OCI-LY7 (cell line): Measurements from ENCODE around the gene FMN1. TPM values are rescaled to one million over a fixed set of nuclear protein-coding genes. Genes with fewer than 3 reads are reported as not detected.

Source experiments
- BruUV-seq: library from RNA; stranded (reverse); fragments of 400-500 nt; replicated peaks from 2 replicates; lab custom pipeline; 2021; lab: Mats Ljungman, UMichigan
- CTCF ChIA-PET: fragments of 300-600 bp; sonication (Branson Sonifier 250); formaldehyde crosslinking; loops from one replicate; lab custom pipeline; 2022; ENCODE audit warnings: antibody characterized with exemption; ENCODE audit not compliant: unreplicated experiment; lab: Charles Lee
- POLR2A ChIA-PET: fragments of 300-600 bp; sonication (Branson Sonifier 250); formaldehyde crosslinking; loops from one replicate; lab custom pipeline; 2022; ENCODE audit warnings: antibody characterized with exemption; lab: Charles Lee
- DNase-seq: peaks from one replicate; pipeline ENCODE4 v3.0.0-alpha.2; 2015; ENCODE audit warnings: low spot score
- H2AFZ ChIP-seq: fragments of 200-600 bp; sonication (generic), shearing (Covaris generic); 2 replicates; pipeline ENCODE4 v1.6.1; 2014; ENCODE audit warnings: mild to moderate bottlenecking, antibody characterized with exemption, low read length, moderate library complexity
- H3K27ac ChIP-seq: fragments of 200-600 bp; sonication (generic); 2 replicates; pipeline ENCODE4 v1.5.1; 2014; ENCODE audit warnings: mixed run types, low read depth, mild to moderate bottlenecking, moderate library complexity, low read length, inconsistent platforms; ENCODE audit not compliant: poor library complexity, severe bottlenecking
- H3K36me3 ChIP-seq: fragments of 200-600 bp; sonication (generic); 2 replicates; pipeline ENCODE4 v1.6.1; 2014; ENCODE audit warnings: mild to moderate bottlenecking, antibody characterized with exemption, low read length, moderate library complexity, mixed read lengths; ENCODE audit not compliant: insufficient read depth
- H3K4me1 ChIP-seq: fragments of 200-600 bp; sonication (generic); 2 replicates; pipeline ENCODE4 v1.5.1; 2014; ENCODE audit warnings: mild to moderate bottlenecking, low read length; ENCODE audit not compliant: insufficient read depth, poor library complexity, severe bottlenecking
- H3K4me2 ChIP-seq: fragments of 200-600 bp; sonication (generic); 2 replicates; pipeline ENCODE4 v1.6.1; 2014; ENCODE audit warnings: mild to moderate bottlenecking, low read length
- H3K4me3 ChIP-seq: fragments of 200-600 bp; sonication (generic); 2 replicates; pipeline ENCODE4 v1.5.1; 2014; ENCODE audit warnings: mild to moderate bottlenecking, low read depth, low read length; ENCODE audit not compliant: poor library complexity, severe bottlenecking
- H3K79me2 ChIP-seq: fragments of 200-600 bp; sonication (generic); 2 replicates; pipeline ENCODE4 v1.6.1; 2016; ENCODE audit warnings: low read depth, mild to moderate bottlenecking, low read length, moderate library complexity, mixed read lengths; ENCODE audit not compliant: insufficient read depth
- H3K9me2 ChIP-seq: fragments of 200-600 bp; sonication (generic); 2 replicates; pipeline ENCODE4 v1.6.1; 2016; ENCODE audit warnings: mild to moderate bottlenecking, low read length, mixed read lengths; ENCODE audit not compliant: insufficient read depth
- H3K9me3 ChIP-seq: fragments of 200-600 bp; sonication (generic); 2 replicates; pipeline ENCODE4 v1.6.1; 2014; ENCODE audit warnings: mild to moderate bottlenecking, mixed run types, low read length, mixed read lengths
- H4K20me1 ChIP-seq: fragments of 200-600 bp; sonication (generic); 2 replicates; pipeline ENCODE4 v1.6.1; 2014; ENCODE audit warnings: mild to moderate bottlenecking, antibody characterized with exemption, low read length, moderate library complexity, mixed read lengths; ENCODE audit not compliant: insufficient read depth
- CTCF ChIP-seq: fragments of 200-600 bp; sonication (generic); conservative IDR thresholded peaks from 2 replicates; pipeline ENCODE4 v1.5.1; 2014; ENCODE audit warnings: mild to moderate bottlenecking, antibody characterized with exemption, low read length, moderate library complexity, mixed read lengths
- EZH2phosphoT487 ChIP-seq: fragments of 200-600 bp; sonication (generic); IDR thresholded peaks from 2 replicates; pipeline ENCODE4 v1.6.1; 2018; ENCODE audit warnings: low read depth, borderline replicate concordance, mild to moderate bottlenecking, mixed run types, antibody characterized with exemption, low read length, moderate library complexity, mixed read lengths
- intact Hi-C: fragments of 100-400 bp; cut with micrococcal nuclease; formaldehyde crosslinking; loops from one replicate; pipeline ENCODE4 v1.10.0; 2022; ENCODE audit not compliant: unreplicated experiment
- total RNA-seq, 2 experiments: library from RNA; depleted of rRNA in 1 of 2; stranded (reverse); fragments of >200 nt in 1 of 2; shearing (Covaris generic) in 1 of 2; gene quantifications; 2 replicates each; pipeline ENCODE4 v1.2.3, GENCODE V29; 2014 to 2022

Gene FMN1
- total RNA-seq, 2 experiments from 2014 or later = 3.2 to 4.2 TPM

GRCh38 chr15:33183334-33183733 is 11.2 kb downstream of the FMN1 start:
- ChIA-PET CTCF (no interaction called here), POLR2A (interaction anchor here (0.5 to 1.8 kb wide), 3 partner anchors 11 to 46 kb away, joined by 3 to 10 read pairs (median 5); partner anchors contain the start of gene FMN1)
- Histone ChIP-seq H3K9me2 (no peaks in the 10 kb centered on the region), H3K27ac (no peak overlapping the region), H4K20me1 (no peaks in the 10 kb centered on the region), H2AFZ (peak overlapping the region; percentile 24; the same call in 1 of the 2 replicates), H3K4me1 (peaks cover 25% of the 10 kb centered on the region), H3K79me2 (no peaks in the 10 kb centered on the region), H3K9me3 (no peaks in the 10 kb centered on the region), H3K36me3 (no peaks in the 10 kb centered on the region), H3K4me3 (no peak overlapping the region), H3K4me2 (no peak overlapping the region)
- intact Hi-C loops = no loop called here
- TF ChIP-seq EZH2phosphoT487 (no peak), CTCF (no peak)
- no peak for DNase-seq
- BruUV-seq = no TSS peak

DNA sequence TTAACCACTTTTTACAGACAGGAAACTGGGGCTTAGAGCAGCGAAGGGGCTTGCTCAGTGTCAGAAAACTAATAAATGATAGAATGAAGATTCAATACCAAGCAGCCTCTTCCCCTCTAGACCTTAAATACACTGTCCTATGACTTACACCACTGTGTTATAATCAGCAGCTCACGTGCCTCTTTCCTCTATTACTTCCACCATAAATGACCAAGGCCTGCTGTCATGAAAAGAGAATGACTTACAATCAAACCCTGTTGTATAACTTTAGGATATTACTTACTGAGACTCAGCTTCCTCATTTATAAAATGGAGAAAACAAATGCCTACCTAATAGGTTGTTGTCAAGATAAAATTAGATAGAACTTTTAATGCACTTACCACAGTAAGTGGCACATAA is 11.6 kb downstream of the FMN1 start:
- ChIA-PET POLR2A (interaction anchor here (0.5 to 1.8 kb wide), 3 partner anchors 12 to 46 kb away, joined by 3 to 10 read pairs (median 5); partner anchors contain the start of gene FMN1), CTCF (no interaction called here)
- no peak overlapping the region for H3K4me3 ChIP-seq
- no peaks in the 10 kb centered on the region for H3K9me3 ChIP-seq
- no peaks in the 10 kb centered on the region for H4K20me1 ChIP-seq
- DNase-seq = no peak
- H3K9me2 ChIP-seq = no peaks in the 10 kb centered on the region
- BruUV-seq = no TSS peak
- H2AFZ ChIP-seq = peak overlapping the region; percentile 24; the same call in 1 of the 2 replicates
- no peaks in the 10 kb centered on the region for H3K36me3 ChIP-seq
- peaks cover 21% of the 10 kb centered on the region for H3K4me1 ChIP-seq
- no peak overlapping the region for H3K27ac ChIP-seq
- TF ChIP-seq EZH2phosphoT487 = no peak
- no peak for TF ChIP-seq CTCF
- no peak overlapping the region for H3K4me2 ChIP-seq
- no peaks in the 10 kb centered on the region for H3K79me2 ChIP-seq
- intact Hi-C loops = no loop called here

GRCh38 chr15:33182278-33182905 is 12.1 kb downstream of the FMN1 start:
- H3K36me3 ChIP-seq = no peaks in the 10 kb centered on the region
- CTCF ChIA-PET = interaction anchor here (0.6 kb wide), 1 partner anchor 552 kb away, joined by 3 read pairs; no protein-coding TSS in a partner anchor
- no peak overlapping the region for H3K27ac ChIP-seq
- no peak overlapping the region for H3K4me2 ChIP-seq
- intact Hi-C loops = no loop called here
- H3K4me3 ChIP-seq = no peak overlapping the region
- BruUV-seq = no TSS peak
- no peaks in the 10 kb centered on the region for H3K79me2 ChIP-seq
- H3K9me2 ChIP-seq = no peaks in the 10 kb centered on the region
- no peak for TF ChIP-seq EZH2phosphoT487
- TF ChIP-seq CTCF = 0 out of 2 replicates have a peak, but pooled peaks have one; percentile 11
- DNase-seq = no peak
- no peak overlapping the region for H2AFZ ChIP-seq
- H4K20me1 ChIP-seq = no peaks in the 10 kb centered on the region
- H3K9me3 ChIP-seq = no peaks in the 10 kb centered on the region
- peaks cover 15% of the 10 kb centered on the region for H3K4me1 ChIP-seq
- POLR2A ChIA-PET = interaction anchor here (1.1 to 1.8 kb wide), 2 partner anchors 12 to 25 kb away, joined by 3 to 5 read pairs; partner anchors contain the start of gene FMN1
